ENCODE data around the gene GAS2.

The GAS2 gene

GRCh38 chr11:22715971-22716370 lies 49.6 kb downstream of the GAS2 start:
- Histone ChIP-seq H3K4me3 (ENCODE audit: low read length) (no peak overlapping the region), H2AFZ (ENCODE audit: low read length) (no peak overlapping the region), H3K4me1 (ENCODE audit: low read length) (no peaks in the 10 kb centered on the region), H3F3A (ENCODE audit: insufficient read depth, low read length) (no peaks in the 10 kb centered on the region), H3K4me2 (ENCODE audit: low read depth, low read length) (no peak overlapping the region), H3K36me3 (replicated peaks; ENCODE audit: insufficient read depth, low read length) (no peaks in the 10 kb centered on the region), H4K20me1 (ENCODE audit: insufficient read depth, low read length) (no peaks in the 10 kb centered on the region), H3K9ac (ENCODE audit: low read length) (no peak overlapping the region), H3K27me3 (replicated peaks; ENCODE audit: insufficient read depth, low read length) (no peaks in the 10 kb centered on the region), H3K27ac (ENCODE audit: low read length) (no peak overlapping the region), H3K9me2 (replicated peaks; ENCODE audit: insufficient read depth, low read length) (no peaks in the 10 kb centered on the region), H3K9me3 (replicated peaks; ENCODE audit: insufficient read depth, low read length) (no peaks in the 10 kb centered on the region), H3K79me2 (ENCODE audit: low read length) (peaks cover 54% of the 10 kb centered on the region)
- TF ChIP-seq CTCF (IDR thresholded peaks at IDR 0.05; ENCODE audit: low read length) (no peak), EZH2 (optimal IDR thresholded peaks at IDR 0.05; ENCODE audit: low read depth, low read length) (no peak), EZH2phosphoT487 (IDR thresholded peaks at IDR 0.05; ENCODE audit: low read length) (no peak)
- DNase-seq: no peak

- no peak overlapping the region for H3K27ac ChIP-seq (ENCODE audit: low read length)
- no peak for DNase-seq
- TF ChIP-seq EZH2phosphoT487 (IDR thresholded peaks at IDR 0.05; ENCODE audit: low read length) (no peak), EZH2 (optimal IDR thresholded peaks at IDR 0.05; ENCODE audit: low read depth, low read length) (no peak), CTCF (IDR thresholded peaks at IDR 0.05; ENCODE audit: low read length) (no peak)
- no peaks in the 10 kb centered on the region for H3K9me3 ChIP-seq (replicated peaks; ENCODE audit: insufficient read depth, low read length)
- no peaks in the 10 kb centered on the region for H3F3A ChIP-seq (ENCODE audit: insufficient read depth, low read length)
- 0 out of 2 replicates have a peak, but pooled peaks cover 3% of the 10 kb centered on the region for H4K20me1 ChIP-seq (ENCODE audit: insufficient read depth, low read length)
- no peak overlapping the region for H3K4me2 ChIP-seq (ENCODE audit: low read depth, low read length)
- H3K79me2 ChIP-seq (ENCODE audit: low read length): peaks cover 82% of the 10 kb centered on the region
- H3K9me2 ChIP-seq (replicated peaks; ENCODE audit: insufficient read depth, low read length): no peaks in the 10 kb centered on the region
- no peak overlapping the region for H3K4me3 ChIP-seq (ENCODE audit: low read length)
- H3K27me3 ChIP-seq (replicated peaks; ENCODE audit: insufficient read depth, low read length): no peaks in the 10 kb centered on the region
- H3K36me3 ChIP-seq (replicated peaks; ENCODE audit: insufficient read depth, low read length): no peaks in the 10 kb centered on the region
- H3K9ac ChIP-seq (ENCODE audit: low read length): no peak overlapping the region
- H3K4me1 ChIP-seq (ENCODE audit: low read length): no peaks in the 10 kb centered on the region
- no peak overlapping the region for H2AFZ ChIP-seq (ENCODE audit: low read length)
Observed at GRCh38 chr11:22720457-22720856, 54.0 kb downstream of the GAS2 start.

GRCh38 chr11:22723274-22723673 lies 56.9 kb downstream of the GAS2 start:
- Histone ChIP-seq H3K9me3 (replicated peaks; ENCODE audit: insufficient read depth, low read length) (no peaks in the 10 kb centered on the region), H3K27ac (ENCODE audit: low read length) (no peak overlapping the region), H3K4me3 (ENCODE audit: low read length) (no peak overlapping the region), H3K4me2 (ENCODE audit: low read depth, low read length) (no peak overlapping the region), H2AFZ (ENCODE audit: low read length) (no peak overlapping the region), H3K79me2 (ENCODE audit: low read length) (peaks cover 88% of the 10 kb centered on the region), H3K36me3 (replicated peaks; ENCODE audit: insufficient read depth, low read length) (0 out of 2 replicates have a peak, but pooled peaks cover 5% of the 10 kb centered on the region), H3K27me3 (replicated peaks; ENCODE audit: insufficient read depth, low read length) (no peaks in the 10 kb centered on the region), H3K9me2 (replicated peaks; ENCODE audit: insufficient read depth, low read length) (no peaks in the 10 kb centered on the region), H3K9ac (ENCODE audit: low read length) (no peak overlapping the region), H3K4me1 (ENCODE audit: low read length) (no peaks in the 10 kb centered on the region), H4K20me1 (ENCODE audit: insufficient read depth, low read length) (0 out of 2 replicates have a peak, but pooled peaks cover 3% of the 10 kb centered on the region), H3F3A (ENCODE audit: insufficient read depth, low read length) (no peaks in the 10 kb centered on the region)
- DNase-seq: no peak
- no peak for TF ChIP-seq EZH2 (optimal IDR thresholded peaks at IDR 0.05; ENCODE audit: low read depth, low read length)
- no peak for TF ChIP-seq CTCF (IDR thresholded peaks at IDR 0.05; ENCODE audit: low read length)
- TF ChIP-seq EZH2phosphoT487 (IDR thresholded peaks at IDR 0.05; ENCODE audit: low read length): no peak
